ENCODE measurements around the gene NOVA1. TPM values are rescaled to one million over a fixed set of nuclear protein-coding genes. Genes with fewer than 3 reads are reported as not detected.

The NOVA1 gene
- total RNA-seq, 1 donor from 2014 or later: 21.8 TPM

GRCh38 chr14:26597071-26597588, 703 bp downstream of the NOVA1 start:
- Mint-ChIP-seq H3K9me3 (ENCODE audit: unreplicated experiment) (no peaks in the 10 kb centered on the region), H3K4me1 (ENCODE audit: unreplicated experiment) (peaks cover 33% of the 10 kb centered on the region), H3K27me3 (ENCODE audit: unreplicated experiment) (peaks cover 9% of the 10 kb centered on the region), H3K4me3 (ENCODE audit: unreplicated experiment) (peak overlapping the region; percentile 100), H3K36me3 (ENCODE audit: low read depth, unreplicated experiment) (peaks cover 11% of the 10 kb centered on the region), H3K27ac (ENCODE audit: unreplicated experiment) (peak overlapping the region; percentile 87)
- no peak for TF ChIP-seq CTCF (IDR thresholded peaks at IDR 0.05; ENCODE audit: unreplicated experiment)
- DNase-seq (ENCODE audit: low spot score): peak; percentile 35

- Mint-ChIP-seq H3K4me1 (ENCODE audit: unreplicated experiment) (peaks cover 32% of the 10 kb centered on the region), H3K9me3 (ENCODE audit: unreplicated experiment) (no peaks in the 10 kb centered on the region)
These were observed 1.2 kb downstream of the NOVA1 start for GRCh38 chr14:26596543-26597061.

GRCh38 chr14:26595926-26596542, 1.8 kb downstream of the NOVA1 start:
- no peaks in the 10 kb centered on the region for H3K9me3 Mint-ChIP-seq (ENCODE audit: unreplicated experiment)
- TF ChIP-seq CTCF (IDR thresholded peaks at IDR 0.05; ENCODE audit: unreplicated experiment): no peak
- H3K27me3 Mint-ChIP-seq (ENCODE audit: unreplicated experiment): peaks cover 9% of the 10 kb centered on the region
- DNase-seq (ENCODE audit: low spot score): no peak
- H3K4me1 Mint-ChIP-seq (ENCODE audit: unreplicated experiment): peaks cover 28% of the 10 kb centered on the region
- H3K4me3 Mint-ChIP-seq (ENCODE audit: unreplicated experiment): peak overlapping the region; percentile 100
- peak overlapping the region; percentile 87 for H3K27ac Mint-ChIP-seq (ENCODE audit: unreplicated experiment)
- H3K36me3 Mint-ChIP-seq (ENCODE audit: low read depth, unreplicated experiment): peaks cover 11% of the 10 kb centered on the region

More at GRCh38 chr14:26596543-26597061, 1.2 kb downstream of the NOVA1 start:
- peak; percentile 9 for DNase-seq (ENCODE audit: low spot score)
- Mint-ChIP-seq H3K36me3 (ENCODE audit: low read depth, unreplicated experiment) (peaks cover 11% of the 10 kb centered on the region), H3K4me3 (ENCODE audit: unreplicated experiment) (peak overlapping the region; percentile 100), H3K27ac (ENCODE audit: unreplicated experiment) (peak overlapping the region; percentile 87), H3K27me3 (ENCODE audit: unreplicated experiment) (peaks cover 9% of the 10 kb centered on the region)
- no peak for TF ChIP-seq CTCF (IDR thresholded peaks at IDR 0.05; ENCODE audit: unreplicated experiment)

- no peak for DNase-seq (ENCODE audit: low spot score)
- Mint-ChIP-seq H3K9me3 (ENCODE audit: unreplicated experiment) (no peaks in the 10 kb centered on the region), H3K36me3 (ENCODE audit: low read depth, unreplicated experiment) (peaks cover 11% of the 10 kb centered on the region), H3K4me3 (ENCODE audit: unreplicated experiment) (peak overlapping the region; percentile 100), H3K27me3 (ENCODE audit: unreplicated experiment) (peaks cover 9% of the 10 kb centered on the region), H3K4me1 (ENCODE audit: unreplicated experiment) (peaks cover 28% of the 10 kb centered on the region), H3K27ac (ENCODE audit: unreplicated experiment) (no peak overlapping the region)
- TF ChIP-seq CTCF (IDR thresholded peaks at IDR 0.05; ENCODE audit: unreplicated experiment): no peak
These were observed 2.9 kb downstream of the NOVA1 start for GRCh38 chr14:26594756-26595545.

Data from endothelial cell (in vitro differentiated cells).